NK-92 treated with Interleukin-12 subunit alpha and Interleukin-12 subunit beta, amount 100 ng/mL, for 24 hours (cell line): ENCODE measurements around the gene CHST11.
"Not testable (repeated sequence)": the region's sequence is repeated elsewhere in the genome, so short reads cannot be mapped to it uniquely, and the experiment has no call there.

Experiments used
- DNase-seq: peaks from one replicate; lab custom pipeline; 2025; lab: John Stamatoyannopoulos, UW

The CHST11 gene

DNA sequence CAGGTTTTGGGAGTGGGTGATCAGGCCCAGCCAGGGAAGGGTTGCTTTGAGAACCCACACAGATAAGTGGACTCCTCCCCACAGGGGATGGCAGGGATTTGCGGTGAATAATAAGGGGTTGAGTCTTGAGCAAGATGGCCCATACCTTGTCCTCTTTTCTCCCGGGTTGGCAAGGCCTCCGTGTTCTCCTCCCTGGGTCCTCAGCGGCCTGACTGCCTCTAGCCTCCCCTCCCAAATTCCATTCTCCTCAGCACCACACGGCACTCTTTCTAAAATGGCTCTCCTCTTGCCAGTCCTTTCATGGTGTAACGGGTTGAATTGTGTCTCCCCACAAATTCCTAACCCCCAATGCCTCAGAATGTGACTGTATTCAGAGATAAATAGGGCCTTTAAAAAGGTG, 70.0 kb downstream of the CHST11 start:
- DNase-seq, result no peak

DNA sequence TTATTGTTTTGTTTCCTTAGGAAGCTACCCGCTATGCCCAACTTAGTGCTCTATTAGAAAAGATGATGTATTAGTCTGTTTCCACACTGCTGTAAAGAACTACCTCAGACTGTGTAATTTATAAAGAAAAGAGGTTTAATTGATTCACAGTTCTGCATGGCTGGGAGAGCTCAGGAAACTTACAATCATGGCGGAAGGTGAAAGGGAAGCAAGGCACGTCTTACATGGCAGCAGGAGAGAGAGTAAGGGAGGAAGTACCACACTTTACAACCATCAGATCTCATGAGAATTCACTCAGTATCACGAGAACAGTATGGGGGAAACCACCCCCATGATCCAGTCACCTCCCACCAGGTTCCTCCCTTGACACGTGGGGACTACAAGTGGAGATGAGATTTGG, 70.9 kb downstream of the CHST11 start:
- not testable (repeated sequence) for DNase-seq

DNA sequence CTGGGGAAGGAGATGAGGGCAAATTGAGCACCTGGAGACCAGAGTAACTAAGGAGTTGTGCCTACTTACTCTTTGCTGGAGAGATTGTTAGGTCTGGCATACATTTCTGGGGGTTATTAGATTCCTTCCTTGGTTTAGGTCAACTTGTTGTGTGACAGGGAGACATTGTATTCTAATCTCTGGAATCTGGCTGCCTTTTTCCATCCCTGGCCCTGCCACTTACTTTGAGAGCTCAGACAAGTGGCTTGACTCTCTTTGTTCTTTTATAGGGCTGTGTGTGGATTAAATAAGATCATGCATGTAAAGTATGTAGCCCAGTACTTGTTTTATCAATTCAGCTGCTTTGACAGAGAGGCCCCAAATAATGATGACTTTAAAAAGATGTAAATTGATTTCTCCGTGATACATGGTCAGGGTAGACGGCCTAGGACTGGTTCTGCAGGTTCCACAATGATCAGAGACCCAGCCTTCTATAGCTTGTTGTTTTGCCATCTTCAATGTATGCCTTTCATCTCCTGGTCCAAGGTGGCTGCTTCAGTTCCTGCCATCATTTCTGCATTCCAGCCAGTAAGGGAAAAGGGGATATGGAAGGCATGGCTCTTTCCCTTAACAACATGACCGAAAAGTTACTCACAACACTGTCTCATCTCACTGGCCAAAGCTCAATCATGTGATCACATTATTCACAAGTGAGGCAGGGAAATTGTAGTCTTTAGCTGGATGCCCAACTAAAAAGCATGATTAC, 72.6 kb downstream of the CHST11 start:
- no peak for DNase-seq

DNA sequence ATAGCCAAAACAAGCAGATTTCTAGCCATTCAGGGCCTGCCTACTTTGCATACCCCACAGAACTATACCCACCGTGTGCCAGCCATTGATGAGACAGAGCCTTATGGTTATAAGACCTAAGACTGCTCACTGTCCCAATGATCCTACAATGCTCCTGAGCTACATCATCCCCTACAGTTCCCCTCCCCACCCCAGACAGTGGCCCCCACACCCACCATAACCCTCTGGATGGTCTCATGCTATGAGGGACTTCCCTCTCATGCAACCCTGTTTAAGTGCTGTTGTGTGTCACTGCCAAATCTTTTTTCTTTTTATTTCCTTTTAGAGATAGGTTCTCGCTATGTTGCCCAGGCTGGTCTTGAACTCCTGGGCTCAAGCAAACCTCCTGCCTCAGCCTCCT, 75.9 kb downstream of the CHST11 start:
- DNase-seq, result no peak

DNA sequence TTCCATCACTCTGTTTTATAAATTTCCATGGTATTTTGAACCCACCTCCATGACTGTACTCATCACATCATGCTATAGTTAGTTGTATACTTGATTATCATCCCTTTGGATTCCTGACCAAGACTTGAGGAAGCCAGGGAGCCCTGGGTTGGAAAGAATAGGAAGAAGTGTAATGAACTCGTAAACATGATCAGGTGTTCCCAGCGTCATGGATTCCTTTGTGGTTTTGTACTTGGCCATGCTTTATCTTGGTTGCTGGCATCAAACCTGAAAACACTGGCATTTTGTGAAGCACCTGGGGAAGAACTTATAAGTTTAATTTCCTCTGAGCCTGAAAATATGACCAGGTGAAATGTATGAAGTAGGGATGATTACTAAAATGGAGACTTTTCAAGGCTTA, 76.4 kb downstream of the CHST11 start:
- DNase-seq, result no peak

DNA sequence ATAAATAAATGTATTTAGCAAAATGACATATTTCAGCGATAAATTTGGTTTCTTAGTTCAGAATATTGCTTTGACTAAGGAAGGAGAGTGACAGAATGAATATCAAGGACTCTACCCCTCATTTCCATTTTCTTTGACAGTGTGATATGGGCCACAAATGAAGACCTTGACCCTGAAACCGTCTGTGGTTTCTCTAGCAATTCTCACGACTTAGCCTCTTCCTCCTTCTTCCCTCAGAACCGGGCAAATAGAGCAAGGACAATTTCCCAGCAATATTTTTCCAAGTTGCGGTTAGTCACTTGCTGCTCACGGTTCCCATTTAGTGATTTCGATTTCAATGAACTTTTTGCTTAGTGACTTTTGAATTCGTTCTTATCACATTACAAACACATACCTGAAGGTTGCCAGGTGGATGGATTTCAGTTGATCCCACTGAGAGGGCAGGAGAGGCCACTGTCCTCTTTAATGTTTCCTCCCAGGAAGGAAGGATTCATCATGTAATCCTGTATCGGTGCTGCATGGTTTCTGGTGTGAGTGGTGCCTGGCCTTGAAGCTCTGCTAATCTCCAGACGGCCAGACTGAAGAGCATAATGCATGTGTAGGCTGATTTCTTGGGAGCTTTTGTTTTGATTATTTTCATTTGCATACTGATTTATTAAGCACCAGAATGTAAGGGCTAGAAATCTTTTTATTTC, 77.6 kb downstream of the CHST11 start:
- DNase-seq, result no peak

DNA sequence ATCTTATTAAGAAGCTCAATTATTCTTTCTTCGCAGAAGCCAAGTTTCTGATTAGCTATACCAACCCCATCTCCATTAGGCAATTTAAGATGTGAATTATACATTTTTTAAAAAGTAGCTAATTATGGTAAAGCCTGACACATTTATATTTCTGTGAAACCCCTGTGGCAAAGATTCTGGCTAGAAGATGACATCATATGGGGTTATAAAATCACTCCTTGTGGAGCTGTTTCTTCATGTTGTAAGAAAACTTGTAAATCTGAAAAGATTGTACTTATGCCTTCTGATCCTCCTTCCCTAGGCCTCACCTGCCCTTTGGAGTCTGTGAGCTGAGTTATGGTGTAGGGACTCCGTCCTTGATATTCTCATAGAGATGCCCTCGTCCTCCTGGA, 78.1 kb downstream of the CHST11 start:
- no peak for DNase-seq

DNA sequence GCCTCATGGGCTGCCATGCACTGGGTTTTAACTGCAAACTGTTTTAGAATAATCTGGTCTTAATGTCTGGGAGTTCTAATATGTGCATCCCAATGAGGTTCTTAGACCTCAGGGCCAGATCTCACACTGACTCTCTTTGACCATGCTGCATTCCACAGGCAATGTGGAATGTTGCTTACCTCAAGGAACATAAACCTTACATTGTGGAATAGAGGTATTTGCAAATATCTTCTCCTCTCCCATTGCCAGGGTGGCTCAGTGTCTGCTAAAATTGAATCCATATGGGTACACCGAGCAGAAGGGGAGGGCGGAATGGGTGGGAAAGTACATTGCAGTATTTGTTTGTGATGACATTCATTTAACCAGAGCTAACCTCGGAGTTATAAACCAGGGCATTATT, 78.6 kb downstream of the CHST11 start:
- no peak for DNase-seq

DNA sequence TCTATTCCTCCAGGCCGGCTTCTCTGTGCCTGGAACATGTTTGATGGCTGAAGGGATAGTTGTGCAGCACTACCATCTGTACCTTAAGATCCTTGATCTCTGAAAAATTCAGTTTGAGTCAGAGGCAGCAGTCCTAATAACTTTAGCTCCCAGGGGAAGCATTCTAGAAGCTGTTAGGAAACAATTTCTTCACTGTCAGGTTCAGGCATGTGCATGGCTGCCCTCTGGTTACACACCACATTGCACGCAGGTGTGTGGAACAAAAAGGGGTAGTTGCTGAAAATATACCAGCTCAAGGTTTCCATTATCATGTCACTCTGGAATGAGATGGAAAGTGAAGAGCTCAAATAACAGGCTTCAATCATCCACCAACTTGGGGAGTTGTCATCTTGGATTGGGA, 80.1 kb downstream of the CHST11 start:
- no peak for DNase-seq

DNA sequence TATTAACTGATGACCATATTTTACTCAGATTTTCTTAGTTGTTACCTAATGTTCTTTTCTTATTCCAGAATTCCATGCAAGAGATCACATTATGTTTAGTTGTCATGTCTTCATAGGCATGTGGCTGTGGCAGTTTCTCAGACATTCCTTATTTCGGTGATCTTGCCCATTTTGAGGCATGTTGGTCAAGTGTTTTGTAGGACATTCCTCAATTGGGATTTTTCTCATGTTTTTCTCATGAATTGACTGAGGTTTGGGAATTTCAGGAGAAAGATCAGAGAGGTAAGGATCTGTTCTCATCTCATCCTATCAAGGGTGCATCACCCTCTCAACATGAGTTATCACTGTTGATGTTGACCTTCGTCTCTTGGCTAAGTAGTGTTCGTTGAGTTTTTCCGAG, 81.3 kb downstream of the CHST11 start:
- no peak for DNase-seq

DNA sequence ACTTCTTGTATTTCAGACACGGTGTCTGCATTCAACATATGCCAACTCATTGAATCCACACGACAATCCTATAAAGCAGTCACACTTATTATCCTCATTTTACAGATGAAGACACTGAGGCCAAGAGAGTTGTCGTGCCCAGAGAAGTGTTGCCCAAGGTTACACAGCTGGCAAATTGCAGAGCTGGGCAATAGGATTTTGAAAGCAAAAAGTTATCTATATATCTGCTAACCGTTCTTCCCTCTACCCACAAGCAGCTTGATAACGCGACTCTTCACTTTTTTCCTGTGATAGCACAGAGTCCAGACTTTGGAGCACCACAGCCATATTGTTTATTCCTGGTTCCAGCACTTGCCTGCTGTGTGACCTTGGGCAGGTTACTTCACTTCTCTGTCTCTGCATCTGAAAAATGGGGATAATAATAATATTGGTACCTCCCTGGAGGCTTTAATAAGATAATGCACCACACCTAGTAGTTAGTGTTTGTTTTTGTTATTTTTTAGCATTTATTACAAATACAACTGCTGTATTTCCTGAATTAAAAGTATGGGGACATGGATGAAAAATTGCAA, 82.2 kb downstream of the CHST11 start:
- no peak for DNase-seq

DNA sequence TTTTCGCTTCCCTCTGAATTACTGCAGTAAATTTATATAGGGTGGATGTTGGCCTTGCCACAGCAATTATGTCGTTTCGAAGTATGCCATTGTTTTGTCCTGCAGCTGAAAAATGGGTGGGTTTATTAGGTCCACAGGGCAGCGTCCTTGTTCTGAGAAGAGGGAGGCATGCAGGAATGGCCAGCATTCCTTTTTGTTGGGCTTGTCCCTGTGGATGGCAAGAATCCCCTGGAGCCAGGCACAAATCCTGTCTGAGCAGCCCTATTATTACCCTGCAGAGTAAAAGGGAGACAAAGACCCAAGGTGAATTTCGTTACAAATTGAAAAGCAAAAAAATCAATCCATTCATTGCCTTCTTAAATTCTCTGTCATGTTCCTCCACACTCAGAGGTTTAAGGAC, 88.1 kb downstream of the CHST11 start:
- DNase-seq, result no peak

DNA sequence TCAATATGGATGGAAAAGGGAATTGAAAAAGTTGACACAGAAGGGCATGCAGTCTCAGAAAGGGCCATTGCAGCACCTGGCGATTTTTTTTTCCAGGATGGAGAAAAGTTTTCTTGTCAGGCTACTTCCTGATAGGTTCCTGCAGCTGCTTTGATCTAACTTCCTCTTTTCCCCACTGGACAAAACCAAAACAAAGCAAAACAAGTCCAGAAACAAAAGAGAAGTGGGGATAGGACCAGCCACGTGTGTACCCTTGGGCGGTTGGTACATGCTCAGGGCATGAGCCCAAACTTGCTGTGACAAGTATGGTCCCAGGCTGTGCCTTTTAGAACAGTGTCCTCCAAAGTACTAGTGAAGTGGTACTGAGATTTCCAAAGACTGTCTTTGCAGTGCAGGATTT, 89.8 kb downstream of the CHST11 start:
- no peak for DNase-seq

DNA sequence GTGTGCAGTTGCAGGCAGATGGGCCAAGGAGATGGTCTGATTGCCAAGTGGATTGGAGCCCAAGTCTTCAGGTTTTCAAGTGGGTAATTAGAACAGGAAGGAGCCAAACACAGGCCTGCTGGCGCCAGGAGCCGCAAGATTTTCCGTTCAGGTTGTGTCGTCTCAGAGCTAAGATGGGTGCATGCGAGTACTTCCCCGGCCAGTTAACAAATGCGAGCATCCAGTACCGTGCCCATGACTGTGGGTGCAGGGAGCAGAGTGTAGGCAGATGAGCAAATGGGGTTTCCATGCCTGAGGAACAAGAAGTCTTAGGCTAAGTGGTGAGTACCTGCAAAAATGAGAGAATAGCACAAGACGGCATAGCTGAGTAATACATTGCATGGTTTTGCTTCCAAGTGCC, 90.5 kb downstream of the CHST11 start:
- DNase-seq, result no peak

DNA sequence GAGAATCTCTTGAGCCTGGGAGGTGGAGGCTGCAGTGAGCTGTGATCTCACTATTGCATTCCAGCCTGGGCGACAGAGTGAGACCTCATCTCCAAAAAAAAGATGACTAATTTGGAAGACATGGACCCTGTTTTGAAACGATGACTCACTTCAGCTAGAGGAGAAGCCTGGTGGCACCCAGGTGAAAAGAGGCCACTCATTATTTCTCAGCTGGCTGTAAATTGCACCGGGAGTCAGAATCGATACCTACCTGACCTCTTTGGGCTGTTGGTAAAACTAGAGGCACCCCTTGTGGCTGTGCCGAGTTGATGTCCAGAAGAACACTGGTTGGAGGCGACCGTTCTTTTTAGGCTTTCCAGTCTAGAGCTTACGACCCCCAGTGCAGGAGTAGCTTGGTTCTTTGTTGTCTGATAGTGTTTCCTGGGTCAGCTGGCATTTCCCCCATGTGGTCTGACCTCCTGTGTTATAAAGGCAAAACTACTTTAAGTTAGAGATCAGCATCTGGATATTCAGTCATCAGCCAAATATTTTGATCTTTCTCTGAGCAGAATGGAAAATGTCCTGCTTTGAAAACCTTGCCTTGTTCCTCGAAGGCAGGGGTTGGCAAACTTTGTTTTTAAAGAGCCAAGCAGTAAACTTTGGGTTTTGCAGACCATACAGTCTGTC, 93.2 kb downstream of the CHST11 start:
- DNase-seq, result no peak

DNA sequence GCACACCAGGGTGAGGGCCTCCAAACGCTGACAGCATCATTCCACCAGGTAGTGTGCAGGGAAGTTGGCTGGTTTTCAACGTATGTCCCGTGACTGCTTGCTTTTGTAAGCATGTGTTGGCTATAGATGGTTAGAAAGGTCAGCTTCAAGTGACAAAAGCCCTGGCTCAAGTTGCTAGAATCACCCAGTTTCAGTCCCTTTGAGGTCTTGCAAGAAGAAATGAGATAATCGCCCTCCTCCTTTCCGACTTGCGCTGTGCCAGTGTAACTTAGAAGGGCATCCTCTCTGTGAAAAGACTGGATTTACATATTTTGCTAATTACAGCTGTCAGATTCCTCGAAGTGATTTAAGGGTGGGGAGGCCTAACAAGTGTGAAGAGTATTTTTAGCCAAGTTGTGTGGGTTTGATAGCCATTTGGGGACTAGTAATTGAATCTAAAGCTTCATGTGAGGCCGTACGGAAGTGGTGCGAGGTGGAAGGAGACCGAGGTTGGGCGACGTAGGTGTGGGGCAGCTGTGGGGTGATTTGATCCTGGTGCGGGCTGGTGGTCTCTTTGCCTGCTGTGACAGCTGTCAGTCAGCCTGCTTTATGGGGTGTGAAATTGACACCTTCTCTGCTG, 94.7 kb downstream of the CHST11 start:
- DNase-seq, result no peak

DNA sequence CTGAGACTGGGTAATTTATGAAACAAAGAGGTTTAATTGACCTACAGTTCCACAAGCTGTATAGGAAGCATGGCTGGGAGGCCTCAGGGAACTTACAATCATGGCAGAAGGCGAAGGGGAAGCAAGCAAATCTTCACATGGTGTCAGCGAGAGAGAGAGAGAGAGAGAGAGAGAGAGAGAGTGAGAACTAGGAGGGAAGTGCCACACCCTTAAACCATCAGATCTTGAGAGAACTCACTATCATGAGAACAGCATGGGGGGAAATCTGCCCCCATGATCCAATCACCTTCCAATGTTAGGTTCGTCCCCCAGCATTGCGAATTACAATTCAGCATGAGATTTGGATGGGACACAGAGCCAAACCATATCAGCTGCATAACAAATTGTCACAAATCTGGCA, 96.7 kb downstream of the CHST11 start:
- no peak for DNase-seq

DNA sequence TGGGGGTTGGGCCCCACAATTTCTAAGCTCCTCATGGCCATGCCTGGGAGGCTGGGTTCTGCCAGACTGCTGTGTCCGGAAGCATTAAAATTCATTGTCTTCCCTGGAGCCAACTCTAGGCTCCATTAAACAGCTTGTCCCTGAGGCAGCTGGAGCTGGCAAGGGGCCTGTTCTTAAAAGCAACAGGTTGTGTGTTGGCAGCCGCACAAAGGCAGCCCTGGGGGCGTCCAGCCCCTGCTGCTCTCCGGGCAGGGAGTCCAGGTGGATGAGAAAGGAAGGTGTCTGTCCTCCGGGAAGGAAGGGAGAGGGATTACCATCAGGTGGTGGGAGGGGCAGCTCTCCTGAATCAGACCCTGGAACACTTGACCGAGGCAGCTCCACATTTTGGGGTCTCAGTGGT, 98.9 kb downstream of the CHST11 start:
- no peak for DNase-seq

DNA sequence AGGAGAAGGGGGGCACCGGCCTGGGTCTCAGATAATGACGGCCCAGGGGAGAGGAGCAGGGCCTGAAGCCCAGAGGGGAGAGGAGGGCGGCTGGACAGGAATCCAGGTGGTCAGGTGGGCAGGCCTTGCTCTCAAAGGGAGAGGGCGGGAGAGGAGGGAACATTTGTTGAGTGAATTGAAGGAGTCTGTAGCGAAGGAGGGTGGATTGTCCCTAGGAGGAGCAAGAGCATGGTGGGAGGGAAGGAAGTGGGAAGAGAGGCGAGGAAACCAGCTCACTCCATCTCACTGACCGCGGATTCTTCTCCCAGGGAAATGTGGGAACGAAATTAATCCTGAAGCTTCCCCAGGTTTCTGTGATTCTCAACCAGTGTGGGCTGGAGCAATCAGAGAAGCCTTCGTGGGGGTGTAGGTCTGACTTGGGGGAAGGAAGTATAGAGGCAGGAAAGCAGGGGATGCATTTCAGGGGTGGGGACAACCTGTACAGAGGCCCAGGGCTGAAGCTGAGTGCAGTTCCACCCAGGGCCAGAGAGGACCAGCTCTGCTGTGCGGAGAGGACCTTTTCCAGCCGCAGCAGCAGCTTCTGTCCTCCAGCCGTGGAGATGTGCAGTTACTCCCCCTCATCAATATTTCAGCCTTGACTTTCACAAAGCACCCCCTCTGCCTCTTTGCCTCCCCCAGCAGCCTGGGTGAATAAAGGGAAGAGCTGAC, 100.9 kb downstream of the CHST11 start:
- no peak for DNase-seq

DNA sequence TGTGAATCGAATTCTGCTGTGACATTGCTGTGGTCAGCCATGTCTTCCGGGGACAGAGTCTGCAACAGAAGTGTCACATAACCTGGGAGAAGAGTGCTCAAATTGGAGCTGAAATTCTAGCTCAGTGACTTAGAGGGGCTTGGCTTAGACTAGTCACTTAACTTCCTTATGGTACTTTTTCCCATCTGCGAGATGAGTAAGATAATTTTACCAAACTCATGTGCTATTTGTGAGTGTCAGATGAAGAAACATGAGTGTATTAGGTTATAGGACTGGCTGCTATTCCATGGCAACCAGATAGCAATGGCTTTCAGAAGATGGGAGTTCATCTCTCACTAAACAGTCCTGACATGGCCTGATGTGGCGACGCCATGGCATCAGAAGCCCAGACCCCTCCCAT, 104.1 kb downstream of the CHST11 start:
- no peak for DNase-seq

DNA sequence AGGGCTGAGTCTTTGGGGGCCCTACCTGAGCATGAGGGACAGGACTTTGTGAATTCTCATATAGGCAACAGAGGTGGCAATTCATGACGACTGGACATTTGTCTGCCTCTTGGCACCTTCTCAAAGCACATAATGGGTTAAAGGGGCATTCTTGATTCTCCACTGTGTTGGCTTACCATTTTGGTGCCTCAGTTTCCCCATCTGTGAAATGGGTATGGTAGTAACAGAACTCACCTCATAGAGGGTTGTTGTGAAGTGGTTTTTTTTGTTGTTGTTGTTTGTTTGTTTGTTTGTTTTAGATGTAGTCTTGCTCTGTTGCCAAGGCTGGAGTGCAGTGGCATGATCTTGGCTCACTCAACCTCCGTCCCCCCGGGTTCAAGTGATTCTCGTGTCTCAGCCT, 106.0 kb downstream of the CHST11 start:
- no peak for DNase-seq

DNA sequence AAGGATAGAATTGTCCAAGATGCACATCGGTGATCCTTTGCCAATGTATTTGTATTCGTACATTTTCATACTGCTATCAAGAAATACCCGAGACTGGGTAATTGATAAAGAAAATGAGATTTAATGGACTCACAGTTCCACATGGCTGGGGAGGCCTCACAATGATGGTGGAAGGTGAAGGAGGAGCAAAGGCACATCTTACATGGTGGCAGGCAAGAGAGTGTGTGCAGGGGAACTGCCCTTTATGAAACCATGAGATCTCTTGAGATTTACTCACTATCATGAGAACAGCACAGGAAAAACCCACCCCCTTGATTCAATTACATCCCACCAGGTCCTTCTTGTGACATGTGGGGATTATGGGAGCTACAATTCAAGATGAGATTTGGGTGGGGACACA, 107.9 kb downstream of the CHST11 start:
- DNase-seq, result not testable (repeated sequence)
